ENCODE results near the gene STARD9. TPM values are rescaled to one million over a fixed set of nuclear protein-coding genes. Genes with fewer than 3 reads are reported as not detected.

The STARD9 gene
- total and polyA plus RNA-seq, 2 of the 13 experiments (the other 11 are each of a cell fraction or from before 2014, with no cell fraction given), result 5.3 to 7.5 TPM

DNA sequence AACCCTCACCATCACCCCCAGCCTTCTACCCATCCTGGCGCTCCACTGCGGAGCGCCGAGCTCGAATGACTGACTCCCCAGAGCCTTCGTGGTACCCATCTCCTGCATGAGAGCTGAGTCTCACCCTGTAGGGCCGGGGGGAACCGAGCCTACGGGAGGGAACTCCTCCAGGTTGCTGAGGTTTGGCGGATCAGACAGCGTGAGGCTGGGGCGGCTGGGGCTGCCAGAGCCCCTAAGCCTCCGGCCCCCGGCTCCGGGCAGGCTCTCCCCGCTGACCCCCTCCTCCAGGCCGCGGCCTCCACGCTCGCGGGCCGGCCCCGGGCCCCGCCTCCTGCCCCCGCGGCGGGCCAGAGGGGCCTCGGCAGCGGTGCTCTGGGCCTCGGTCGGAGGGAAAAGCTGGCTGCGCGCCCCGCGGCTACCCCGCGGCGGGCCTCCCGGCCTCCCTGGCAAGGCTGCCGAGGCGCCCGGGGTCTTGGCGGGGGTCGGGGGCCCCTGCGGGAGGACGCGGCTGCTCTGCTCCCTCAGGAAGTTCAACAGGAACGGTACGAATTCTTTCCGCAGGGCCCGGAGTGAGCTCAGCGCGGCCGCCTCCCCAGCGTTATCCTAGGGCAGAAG is 160.9 kb downstream of the STARD9 start (continued):
- TF ChIP-seq GPN1 (CRISPR knock-in tag; IDR thresholded peaks at IDR 0.05; ENCODE audit: borderline replicate concordance) (no peak), ZNF780A (CRISPR knock-in tag; IDR thresholded peaks at IDR 0.05) (no peak), ZNF768 (CRISPR knock-in tag; IDR thresholded peaks at IDR 0.05) (no peak), ZFX (CRISPR knock-in tag; IDR thresholded peaks at IDR 0.05; ENCODE audit: low read depth) (peak; percentile 8; the same call in 1 of the 2 replicates), PTBP1 (IDR thresholded peaks at IDR 0.05; ENCODE audit: low read depth, low read length, poor library complexity, severe bottlenecking) (no peak), NONO (IDR thresholded peaks at IDR 0.05) (no peak), NONO (CRISPR knock-in tag; conservative IDR thresholded peaks at IDR 0.05) (no peak), JDP2 (CRISPR knock-in tag; IDR thresholded peaks at IDR 0.05; ENCODE audit: borderline replicate concordance) (no peak), ZNF552 (CRISPR knock-in tag; IDR thresholded peaks at IDR 0.05; ENCODE audit: borderline replicate concordance) (no peak), GATAD1 (CRISPR knock-in tag; IDR thresholded peaks at IDR 0.05) (no peak), CCDC6 (CRISPR knock-in tag; IDR thresholded peaks at IDR 0.05) (0 out of 2 replicates have a peak, but pooled peaks have one; percentile 21)
- TF ChIP-seq, protein P1, sequence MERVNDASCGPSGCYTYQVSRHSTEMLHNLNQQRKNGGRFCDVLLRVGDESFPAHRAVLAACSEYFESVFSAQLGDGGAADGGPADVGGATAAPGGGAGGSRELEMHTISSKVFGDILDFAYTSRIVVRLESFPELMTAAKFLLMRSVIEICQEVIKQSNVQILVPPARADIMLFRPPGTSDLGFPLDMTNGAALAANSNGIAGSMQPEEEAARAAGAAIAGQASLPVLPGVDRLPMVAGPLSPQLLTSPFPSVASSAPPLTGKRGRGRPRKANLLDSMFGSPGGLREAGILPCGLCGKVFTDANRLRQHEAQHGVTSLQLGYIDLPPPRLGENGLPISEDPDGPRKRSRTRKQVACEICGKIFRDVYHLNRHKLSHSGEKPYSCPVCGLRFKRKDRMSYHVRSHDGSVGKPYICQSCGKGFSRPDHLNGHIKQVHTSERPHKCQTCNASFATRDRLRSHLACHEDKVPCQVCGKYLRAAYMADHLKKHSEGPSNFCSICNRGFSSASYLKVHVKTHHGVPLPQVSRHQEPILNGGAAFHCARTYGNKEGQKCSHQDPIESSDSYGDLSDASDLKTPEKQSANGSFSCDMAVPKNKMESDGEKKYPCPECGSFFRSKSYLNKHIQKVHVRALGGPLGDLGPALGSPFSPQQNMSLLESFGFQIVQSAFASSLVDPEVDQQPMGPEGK (CRISPR knock-in tag; IDR thresholded peaks at IDR 0.05), result 0 out of 2 replicates have a peak, but pooled peaks have one; percentile 7
